ENCODE measurements around the gene SGCD.

Gene SGCD

DNA sequence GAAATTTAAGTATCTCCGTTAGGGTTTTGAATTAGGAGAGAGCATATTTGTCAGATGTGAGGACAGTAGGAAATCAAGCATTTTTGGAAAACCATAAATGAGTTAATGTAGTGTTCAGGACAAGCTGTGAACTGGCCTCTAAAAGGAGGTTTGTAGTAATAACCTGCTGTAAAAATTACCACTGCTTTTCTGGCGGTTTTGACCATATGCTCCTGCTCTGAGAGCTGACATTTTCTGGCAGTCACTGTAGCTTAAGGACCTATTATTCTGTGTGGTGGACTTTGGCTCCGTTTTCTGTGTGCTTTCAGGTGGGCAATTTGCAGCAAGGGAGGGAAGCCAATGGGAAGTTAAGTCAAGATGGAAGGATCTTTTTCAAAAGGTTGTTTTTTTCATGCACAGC lies 111.1 kb downstream of the SGCD start:
- Histone ChIP-seq H3K27ac (no peak overlapping the region), H3K4me3 (no peak overlapping the region)

DNA sequence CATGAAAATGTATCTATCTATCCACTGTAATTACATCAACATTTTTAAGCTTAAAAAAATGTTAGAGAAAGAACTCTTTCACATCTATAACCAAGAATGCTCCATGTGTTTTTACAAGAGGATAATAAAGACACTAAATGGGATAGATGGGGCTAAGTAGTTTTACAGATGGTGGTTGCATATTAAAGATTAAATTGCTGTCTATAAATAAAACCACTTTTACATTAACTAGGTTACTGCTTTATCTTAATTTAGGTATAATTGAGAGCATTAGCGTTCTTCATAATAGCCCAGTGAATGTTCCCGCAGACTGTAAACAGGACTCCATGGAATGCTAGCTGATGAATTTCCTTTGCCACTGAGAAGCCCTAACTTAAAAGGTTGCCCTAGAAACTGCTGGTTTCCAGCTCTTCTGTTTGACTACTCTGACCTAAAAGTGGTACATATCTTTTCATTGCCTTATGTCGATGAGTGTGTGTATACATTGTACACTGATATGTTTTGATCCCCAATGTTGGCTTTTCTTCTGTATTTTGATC lies 117.9 kb downstream of the SGCD start:
- no peak overlapping the region for H3K4me3 ChIP-seq
- no peak overlapping the region for H3K27ac ChIP-seq

DNA sequence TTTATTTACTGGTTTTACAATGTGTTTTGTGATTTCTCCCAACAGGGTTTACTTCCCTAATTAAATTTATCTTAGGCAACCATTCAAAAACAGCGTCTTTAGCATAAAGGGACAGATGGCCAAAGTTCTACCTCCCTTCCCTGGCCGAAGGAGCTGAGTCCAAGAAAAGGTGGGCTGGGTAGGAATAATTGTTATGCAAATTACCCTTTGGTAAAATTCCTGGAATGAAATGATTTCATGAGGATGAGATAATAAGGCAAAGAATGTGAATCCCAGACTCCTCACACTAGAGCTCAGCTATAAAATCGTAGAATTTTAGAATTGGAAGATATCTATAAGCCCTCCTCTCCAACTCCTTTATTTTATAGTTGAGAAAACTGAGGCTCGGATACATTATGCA lies 119.6 kb downstream of the SGCD start:
- no peak overlapping the region for H3K4me3 ChIP-seq

DNA sequence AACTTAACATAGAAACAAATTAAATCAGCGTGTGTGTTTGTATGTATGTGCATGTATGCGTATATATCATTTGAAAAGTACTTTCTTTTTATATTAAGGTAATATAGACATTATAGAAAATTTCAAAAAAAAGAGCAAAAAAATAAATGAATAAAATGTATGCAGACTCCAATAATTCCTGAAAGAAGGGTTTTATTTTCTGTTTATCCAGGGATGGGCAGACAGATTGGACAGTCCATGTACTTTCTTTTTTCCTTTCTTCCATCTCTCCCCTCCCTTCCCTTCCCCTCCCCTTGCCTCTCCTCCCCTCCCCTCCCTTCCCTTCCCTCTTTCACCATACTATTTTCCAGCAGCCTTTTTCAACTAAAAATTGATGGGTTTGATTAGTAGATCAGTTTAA lies 123.8 kb downstream of the SGCD start:
- Histone ChIP-seq H3K27ac (no peak overlapping the region), H3K4me3 (no peak overlapping the region)

More for the DNA sequence above, 119.6 kb downstream of the SGCD start:
- H3K27ac ChIP-seq, result no peak overlapping the region

DNA sequence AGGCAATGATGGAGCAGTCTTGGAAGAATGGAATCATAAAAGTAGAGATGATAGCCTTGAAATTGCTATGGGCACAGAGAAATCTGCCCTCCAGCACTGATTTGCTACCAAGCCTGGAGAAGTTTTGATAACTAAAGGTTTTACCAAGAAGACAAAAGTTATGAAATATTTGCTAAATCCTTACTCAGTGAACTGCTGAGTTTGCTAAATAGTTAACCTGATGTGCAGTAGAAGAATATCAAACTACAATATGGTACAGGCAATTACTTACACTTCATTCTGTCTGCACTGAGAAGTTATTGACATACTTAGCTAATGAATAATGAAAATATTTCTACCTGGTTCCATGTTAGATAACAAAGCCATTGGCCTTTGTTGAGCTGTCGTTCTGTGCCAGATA lies 124.5 kb downstream of the SGCD start:
- Histone ChIP-seq H3K4me3 (no peak overlapping the region), H3K27ac (no peak overlapping the region)

DNA sequence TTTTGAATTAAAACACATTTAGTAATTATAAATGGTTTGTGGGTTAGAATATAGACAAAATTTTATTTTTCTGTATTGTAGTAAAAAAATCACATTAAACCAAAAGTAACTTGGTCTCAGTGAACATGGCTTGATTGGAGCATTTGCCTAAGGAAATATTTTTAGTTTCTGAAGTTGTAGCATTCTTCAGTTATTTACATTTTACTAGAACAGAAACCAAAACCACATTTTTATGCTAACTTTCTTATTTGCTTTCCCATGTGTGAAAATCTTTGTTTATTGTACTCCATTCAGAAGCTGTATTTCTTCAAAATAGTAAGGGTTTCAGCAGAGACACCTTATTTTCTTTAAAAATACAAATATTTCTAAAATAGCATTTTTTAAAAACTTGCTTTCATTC lies 129.9 kb downstream of the SGCD start:
- Histone ChIP-seq H3K4me3 (no peak overlapping the region), H3K27ac (no peak overlapping the region)

DNA sequence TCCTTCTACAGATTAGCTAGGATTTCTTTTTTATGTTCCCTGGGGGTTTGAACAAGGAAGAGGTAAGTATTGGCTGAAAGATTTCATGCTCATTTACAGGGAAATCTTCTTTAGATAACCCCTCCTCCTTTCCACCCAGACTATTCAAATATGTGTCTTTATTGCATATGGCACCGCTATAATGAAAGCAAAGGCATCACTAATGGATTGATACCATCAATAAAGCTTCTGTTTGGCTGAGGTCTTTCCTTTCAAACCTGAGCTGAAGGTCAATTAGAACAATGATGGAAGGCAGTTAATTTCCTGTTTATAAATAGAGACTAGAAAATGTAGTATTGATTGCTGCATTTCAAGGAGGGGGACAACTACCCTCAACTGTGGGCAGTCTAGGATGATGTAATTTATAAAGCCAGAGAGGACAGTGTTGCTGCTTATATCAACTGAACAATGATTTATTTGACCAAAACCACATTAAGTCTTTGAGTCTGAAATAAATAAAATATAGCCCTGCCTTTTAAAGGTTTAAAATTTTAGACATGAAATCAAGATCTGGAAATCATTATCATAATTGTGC lies 132.9 kb downstream of the SGCD start:
- Histone ChIP-seq H3K27ac (no peak overlapping the region), H3K4me3 (no peak overlapping the region)

DNA sequence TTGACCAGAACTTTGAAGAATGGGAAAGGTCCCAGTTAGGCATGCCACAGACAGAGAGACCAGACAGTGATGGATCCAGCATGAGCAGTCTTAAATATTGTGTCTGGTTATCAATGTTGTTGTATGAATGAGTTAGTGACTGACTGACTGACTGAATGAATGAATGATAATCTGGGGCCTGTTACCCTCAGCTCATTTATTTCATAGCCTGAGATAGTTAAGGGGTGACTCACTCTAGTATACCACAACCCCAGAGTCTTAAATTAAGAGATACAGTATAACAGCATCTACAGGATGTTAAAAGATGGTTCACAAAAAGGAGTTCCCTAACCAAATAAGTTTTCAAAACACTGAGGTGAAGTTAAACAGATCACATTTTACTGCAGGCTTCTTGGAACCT lies 133.5 kb downstream of the SGCD start:
- Histone ChIP-seq H3K27ac (no peak overlapping the region), H3K4me3 (no peak overlapping the region)

DNA sequence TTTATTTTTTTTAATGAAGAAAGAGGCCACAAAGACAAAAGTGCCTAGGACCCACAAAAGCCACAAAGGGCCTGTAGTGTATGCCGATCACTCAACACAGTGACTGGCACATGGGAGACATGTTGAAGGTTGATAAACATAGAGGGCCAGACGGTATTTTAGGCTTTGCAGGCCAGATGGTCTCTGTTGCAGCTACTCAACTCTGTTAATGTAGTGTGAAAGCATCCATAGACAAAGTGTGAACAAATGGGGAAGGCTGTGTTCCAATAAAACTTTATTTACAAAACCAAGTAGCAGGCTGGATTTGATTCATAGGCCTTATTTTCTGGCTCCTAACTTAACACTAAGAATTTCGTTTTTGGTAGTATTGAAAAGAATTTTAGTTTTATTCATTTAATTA lies 139.9 kb downstream of the SGCD start:
- Histone ChIP-seq H3K27ac (no peak overlapping the region), H3K4me3 (no peak overlapping the region)

DNA sequence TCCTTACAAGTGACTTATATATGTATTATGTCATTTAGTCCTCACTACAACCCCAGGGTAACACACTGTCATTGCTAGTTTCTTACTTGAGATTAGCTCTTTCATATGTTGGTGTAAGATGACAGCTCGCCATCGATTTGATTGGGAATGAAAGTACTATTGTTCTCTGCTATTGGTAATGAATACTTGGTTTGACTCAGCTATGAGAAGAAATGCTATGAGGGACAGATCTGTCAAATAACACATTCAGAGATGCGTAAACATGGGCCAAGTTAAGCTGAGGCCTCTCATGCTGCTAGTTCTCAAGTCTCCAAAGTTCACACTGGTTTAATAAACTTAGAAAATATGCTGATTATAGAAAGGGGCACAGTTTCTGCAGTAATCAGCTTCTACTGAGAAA lies 142.7 kb downstream of the SGCD start:
- H3K27ac ChIP-seq, result no peak overlapping the region
- H3K4me3 ChIP-seq, result no peak overlapping the region

DNA sequence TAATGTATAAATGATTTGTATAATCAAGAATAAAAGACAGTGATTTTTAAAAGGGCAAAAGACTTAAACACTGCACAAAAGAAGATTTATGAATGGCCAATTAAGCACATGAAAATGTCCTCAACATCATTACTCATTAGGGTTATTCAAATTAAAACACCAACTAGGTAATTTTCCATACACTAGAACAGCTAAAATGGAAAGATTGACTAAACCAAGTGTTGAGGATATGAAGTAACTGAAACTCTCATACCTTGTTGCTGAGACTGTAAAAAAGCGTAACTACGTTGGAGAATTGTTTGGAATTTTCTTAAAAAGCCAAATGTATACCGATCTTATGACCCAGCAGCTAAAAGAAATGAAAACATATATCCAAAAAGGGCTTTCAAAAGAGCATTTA lies 144.9 kb downstream of the SGCD start:
- Histone ChIP-seq H3K4me3 (no peak overlapping the region), H3K27ac (no peak overlapping the region)

DNA sequence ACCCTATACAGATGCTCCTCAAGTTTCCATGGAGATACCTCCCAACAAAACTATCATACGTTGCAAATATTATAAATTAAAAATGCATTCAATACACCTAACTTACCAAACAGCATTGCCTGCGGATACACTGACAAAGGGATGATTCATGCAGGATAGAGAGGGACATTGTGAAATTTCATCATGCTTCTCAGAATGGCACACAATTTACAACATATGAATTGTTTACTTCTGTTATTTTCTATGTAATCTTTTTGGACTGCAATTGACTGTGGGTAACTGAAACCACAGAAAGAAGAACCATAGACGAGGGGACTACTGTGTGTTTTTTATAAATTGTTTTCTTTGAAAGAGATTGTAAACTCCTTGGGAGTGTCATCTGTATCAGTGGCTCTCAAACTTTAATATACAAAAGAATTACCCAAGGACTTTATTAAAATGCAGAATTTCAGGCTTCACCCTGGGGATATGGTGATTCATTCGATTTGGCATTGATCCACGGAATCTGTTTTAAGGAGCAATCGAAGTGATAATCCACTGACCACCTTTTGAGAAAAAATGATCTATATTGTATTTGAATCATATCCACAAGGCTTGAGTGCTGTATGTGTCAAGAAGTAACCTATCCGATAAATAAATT lies 146.4 kb downstream of the SGCD start:
- Histone ChIP-seq H3K27ac (peak overlapping the region in 2 of 21 experiments; percentile 17 to 56), H3K4me3 (no peak overlapping the region)

DNA sequence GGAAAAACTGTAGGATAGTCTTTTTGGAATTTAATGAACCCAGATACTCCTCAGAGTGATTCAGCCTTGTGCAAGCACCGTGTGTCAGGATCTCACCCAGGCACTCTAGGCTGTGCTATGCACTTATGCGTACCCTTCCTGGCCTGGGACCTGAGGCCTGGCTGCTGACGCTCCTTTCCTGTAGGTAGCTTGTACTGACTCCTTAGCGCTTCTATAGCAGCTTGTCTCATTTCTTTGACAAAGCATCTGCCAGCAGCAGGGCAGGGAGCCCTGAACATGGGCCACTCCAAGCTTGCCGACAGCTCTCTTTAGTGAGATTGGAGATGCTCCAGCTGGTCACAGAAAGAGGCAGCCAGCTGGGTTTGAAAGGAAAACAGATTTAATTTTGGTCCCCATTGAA lies 147.3 kb downstream of the SGCD start:
- Histone ChIP-seq H3K4me3 (no peak overlapping the region), H3K27ac (peak overlapping the region in 5 of 21 experiments; percentile 4 to 56 (median 17))

DNA sequence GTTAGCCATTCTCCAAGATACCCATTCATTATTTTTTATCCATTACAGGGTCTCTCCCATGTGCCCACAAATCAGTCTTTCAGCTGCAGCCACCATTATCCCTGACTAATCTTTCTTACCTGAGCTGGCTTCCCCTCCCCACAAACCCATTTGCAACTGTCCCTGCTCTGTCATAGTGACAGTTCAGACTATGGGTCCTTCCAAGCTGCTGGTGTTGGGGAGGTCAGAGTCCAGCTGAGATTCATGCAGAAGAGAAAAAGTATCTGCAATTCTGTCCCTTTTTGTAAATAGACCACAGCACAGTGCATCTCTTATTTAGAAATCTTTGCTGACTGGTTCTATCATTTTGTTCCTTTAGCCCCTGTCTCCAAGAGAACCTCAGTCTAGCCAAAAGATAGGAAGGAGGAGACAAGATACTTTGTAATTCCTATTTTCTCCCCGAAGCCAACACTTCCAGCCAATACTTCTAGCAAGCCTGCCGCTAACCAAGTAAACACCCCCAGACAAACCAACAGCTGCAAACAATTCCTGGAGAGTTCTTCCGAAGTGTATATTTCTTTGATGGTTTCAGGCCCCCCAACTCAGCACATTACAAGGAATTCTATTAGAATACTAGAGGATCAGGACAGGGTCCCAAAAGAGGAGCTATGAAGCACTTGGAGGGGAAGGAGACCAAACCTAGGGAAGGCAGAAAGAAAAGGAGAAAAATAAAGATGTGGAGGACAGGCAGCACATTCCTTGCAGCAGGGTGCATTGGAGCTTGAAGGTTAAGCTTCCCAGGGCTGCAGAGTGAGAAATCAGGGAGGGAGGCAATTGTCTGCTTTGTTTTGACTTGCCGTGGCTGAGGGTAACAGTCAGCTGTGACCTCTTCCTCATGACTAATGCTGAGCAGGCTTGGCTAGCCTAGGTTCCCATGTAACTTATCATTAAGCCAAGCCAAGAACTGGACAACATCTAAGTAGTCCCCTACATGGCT lies 148.5 kb downstream of the SGCD start:
- Histone ChIP-seq H3K4me3 (no peak overlapping the region), H3K27ac (peak overlapping the region in 9 of 21 experiments; percentile 10 to 55 (median 35))

DNA sequence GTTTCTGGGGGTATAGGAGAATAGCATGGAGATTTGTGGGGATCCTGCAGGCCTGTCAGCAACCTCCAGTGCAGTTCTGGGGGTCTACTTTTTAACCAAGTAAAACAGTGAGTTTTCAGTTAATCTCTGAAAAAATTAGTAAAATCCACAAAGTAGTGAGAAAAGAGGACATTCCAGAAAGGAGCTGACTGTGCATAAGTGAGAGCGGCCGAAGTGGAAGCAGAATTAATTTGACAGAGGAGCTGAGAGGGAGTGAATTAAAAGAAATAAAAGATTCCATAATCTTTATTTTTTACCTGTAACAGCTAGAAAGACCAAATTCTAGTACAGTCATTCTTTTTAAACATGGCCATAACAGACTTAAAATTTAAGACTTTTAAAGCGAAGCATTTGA lies 149.2 kb downstream of the SGCD start:
- Histone ChIP-seq H3K27ac (peak overlapping the region in 9 of 21 experiments; percentile 10 to 55 (median 35)), H3K4me3 (no peak overlapping the region)

DNA sequence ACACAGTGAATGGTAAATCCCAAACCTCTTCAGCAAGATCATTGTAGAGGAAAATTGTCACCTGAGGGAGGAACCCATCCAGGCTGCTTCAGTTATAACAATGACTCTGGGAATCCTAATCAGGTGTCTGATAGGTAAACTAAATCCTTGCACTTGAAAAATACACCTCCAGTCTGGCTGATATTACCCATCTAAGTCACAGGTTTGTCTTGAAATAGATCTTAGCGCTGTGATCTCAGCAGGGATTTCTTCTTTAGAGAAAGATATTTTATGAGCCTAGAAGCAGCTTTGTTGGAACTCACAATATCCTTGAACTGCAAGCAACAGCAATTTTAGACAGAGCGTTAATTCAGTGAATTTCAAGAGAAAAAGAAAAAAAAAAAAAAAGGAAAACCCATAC lies 149.7 kb downstream of the SGCD start:
- no peak overlapping the region for H3K4me3 ChIP-seq
- peak overlapping the region in 6 of 21 experiments; percentile 28 to 54 (median 39) for H3K27ac ChIP-seq

DNA sequence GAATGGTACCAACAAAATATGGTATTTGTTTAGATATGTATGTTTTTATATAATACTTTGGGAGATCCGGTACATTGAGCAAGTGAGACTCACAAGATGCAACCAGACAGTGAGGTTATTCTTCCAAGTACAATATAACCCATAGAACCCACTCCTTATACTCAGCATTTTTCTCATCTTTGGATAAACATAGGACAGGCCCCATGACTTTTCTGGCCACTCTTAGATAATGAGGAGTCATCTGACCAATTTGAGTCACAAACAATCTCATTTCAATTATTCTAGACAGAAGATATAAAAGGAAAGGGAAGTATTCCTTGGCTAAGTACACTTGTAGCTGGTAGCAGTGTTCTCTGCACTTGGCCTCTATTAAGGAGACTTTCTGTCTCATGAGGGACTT lies 150.2 kb downstream of the SGCD start:
- Histone ChIP-seq H3K27ac (peak overlapping the region in 1 of 21 experiments; percentile 35), H3K4me3 (no peak overlapping the region)

DNA sequence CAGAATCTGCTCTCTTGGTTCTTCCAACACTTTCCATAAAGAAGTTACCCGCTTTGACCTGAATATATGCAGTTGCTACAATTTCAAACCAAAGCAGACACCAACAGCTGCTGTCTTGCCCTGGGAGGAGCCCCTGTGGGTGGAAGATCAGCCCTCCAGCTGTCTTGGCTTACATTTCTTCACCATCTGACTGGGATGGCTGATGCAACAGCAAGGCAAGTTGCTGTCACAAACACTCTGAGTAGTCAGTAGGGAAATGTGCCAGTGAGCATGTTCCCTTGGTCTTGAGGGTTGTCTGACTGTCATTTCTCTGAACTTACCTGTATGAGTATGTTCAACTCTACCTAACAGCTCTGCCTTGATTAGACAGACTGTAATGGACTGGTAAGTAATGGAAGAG lies 152.9 kb downstream of the SGCD start:
- Histone ChIP-seq H3K4me3 (no peak overlapping the region), H3K27ac (peak overlapping the region in 1 of 21 experiments; percentile 7)

DNA sequence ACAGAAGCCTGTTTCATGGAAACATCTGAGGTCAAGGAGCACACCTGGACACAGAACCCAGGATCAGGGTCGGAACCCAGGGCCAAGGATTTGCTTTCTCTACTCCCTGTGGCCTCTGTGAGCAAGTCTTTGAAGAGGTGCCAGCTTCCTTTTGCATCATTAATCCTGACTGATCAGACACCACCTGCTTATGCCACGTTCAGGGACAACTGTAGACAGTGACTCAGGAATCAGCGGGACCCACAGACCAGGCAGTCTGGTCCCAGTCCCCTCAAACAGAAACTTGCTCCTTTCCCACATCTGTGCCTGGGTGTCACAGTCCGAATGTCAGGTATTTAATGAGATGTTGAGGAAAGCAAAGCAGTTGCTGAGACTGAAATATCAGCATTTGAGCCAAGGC lies 154.8 kb downstream of the SGCD start:
- Histone ChIP-seq H3K4me3 (no peak overlapping the region), H3K27ac (no peak overlapping the region)

DNA sequence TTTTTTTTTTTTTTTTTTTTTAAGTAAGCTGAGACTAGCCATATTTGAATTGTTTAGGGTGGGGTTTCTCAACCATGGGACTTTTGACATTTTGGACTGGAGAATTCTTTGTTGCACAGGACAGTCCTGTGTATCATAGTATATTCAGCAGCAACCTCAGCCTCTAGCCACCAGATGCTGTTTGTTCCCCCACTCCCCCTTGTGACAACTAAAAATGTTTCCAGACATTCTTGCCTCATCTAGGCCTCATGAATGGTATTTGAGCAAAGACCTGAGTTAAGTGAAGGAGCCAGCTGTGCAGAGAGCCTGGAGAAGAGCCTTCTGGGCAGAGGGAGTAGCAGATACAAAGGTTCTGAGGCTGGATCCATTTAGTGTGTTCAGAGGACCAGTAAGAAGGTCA lies 155.9 kb downstream of the SGCD start:
- H3K4me3 ChIP-seq, result no peak overlapping the region
- H3K27ac ChIP-seq, result no peak overlapping the region

Data from skin epidermis (tissue), 12 donors.